GM12874 (cell line): ENCODE data around the gene RAD51B.

Experiments used
- CTCF ChIP-seq: IDR thresholded peaks from 2 replicates; pipeline ENCODE4 v1.5.1; 2011; ENCODE audit warnings: low read depth, mild to moderate bottlenecking, control low read depth, low read length, moderate library complexity; ENCODE audit not compliant: insufficient read depth

Gene RAD51B

GRCh38 chr14:68140076-68140741 is 320.6 kb downstream of the RAD51B start:
- TF ChIP-seq CTCF, result no peak

- TF ChIP-seq CTCF, result no peak
These were observed 321.2 kb downstream of the RAD51B start for GRCh38 chr14:68140806-68141205.

GRCh38 chr14:68141281-68142088 is 321.9 kb downstream of the RAD51B start:
- TF ChIP-seq CTCF, result no peak

GRCh38 chr14:68143341-68143841 is 323.8 kb downstream of the RAD51B start:
- TF ChIP-seq CTCF, result no peak

GRCh38 chr14:68144051-68144681 is 324.6 kb downstream of the RAD51B start:
- TF ChIP-seq CTCF, result no peak

GRCh38 chr14:68145036-68145435 is 325.5 kb downstream of the RAD51B start:
- TF ChIP-seq CTCF, result no peak

GRCh38 chr14:68145539-68145938 is 326.0 kb downstream of the RAD51B start:
- TF ChIP-seq CTCF, result no peak
